Sigmoid colon (tissue), 4 donors: ENCODE results near the gene APBA1.

Source experiments
- CTCF ChIP-seq, 4 experiments: fragments of 450-650 bp in 3 of 4; fragments of 200-600 bp in 1 of 4; IDR thresholded peaks; one replicate each; pipeline ENCODE4 v1.5.1; 2016 to 2019; ENCODE audit warnings: antibody characterized with exemption in 4 of 4, mild to moderate bottlenecking in 3 of 4, moderate library complexity in 2 of 4
- EP300 ChIP-seq, 4 donors: sonication (generic); formaldehyde crosslinking; IDR thresholded peaks; one replicate each; pipeline ENCODE4 v1.6.1; 2017; ENCODE audit warnings: antibody characterized with exemption in 4 of 4
- POLR2A ChIP-seq, 2 donors: fragments of 450-650 bp; IDR thresholded peaks; one replicate each; pipeline ENCODE4 v1.6.1; 2016; ENCODE audit warnings: antibody characterized with exemption in 2 of 2, mild to moderate bottlenecking in 2 of 2, moderate library complexity in 2 of 2
- POLR2AphosphoS5 ChIP-seq, 4 donors: sonication (generic); formaldehyde crosslinking; IDR thresholded peaks; one replicate each; pipeline ENCODE4 v1.6.1; 2017; ENCODE audit warnings: antibody characterized with exemption in 4 of 4

DNA sequence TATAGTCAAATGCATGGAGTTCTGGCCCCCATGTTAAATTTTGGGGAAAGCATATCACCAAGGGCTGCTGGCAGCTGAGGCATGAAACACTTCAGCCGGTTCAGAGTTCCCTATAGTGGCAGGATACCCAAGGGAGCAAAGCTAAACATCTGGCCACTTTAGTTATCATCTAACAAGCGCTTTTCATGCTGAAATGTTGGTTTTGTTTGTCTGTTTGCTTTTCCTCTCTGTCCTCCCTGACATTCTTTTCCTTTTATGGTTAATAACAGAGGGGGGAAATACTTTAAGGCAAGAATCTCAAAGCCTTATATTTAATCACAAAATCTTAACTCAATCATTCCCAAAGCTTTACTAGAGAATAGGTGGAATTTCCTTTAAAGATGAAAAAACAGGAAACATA, 11.9 kb downstream of the APBA1 start:
- TF ChIP-seq CTCF (IDR thresholded peaks at IDR 0.05) (no peak), EP300 (IDR thresholded peaks at IDR 0.05) (no peak), POLR2A (IDR thresholded peaks at IDR 0.05) (no peak), POLR2AphosphoS5 (IDR thresholded peaks at IDR 0.05) (no peak)
